HepG2 (cell line): ENCODE measurements around the gene TUBGCP3. TPM values are rescaled to one million over a fixed set of nuclear protein-coding genes. Genes with fewer than 3 reads are reported as not detected.

ENCODE experiments used
- ATAC-seq: fragments of 200-7000 bp; cut with Tn5 transposase; 3 replicates; pipeline ENCODE4 v1.9.1; 2020; ENCODE audit warnings: mild to moderate bottlenecking, moderate library complexity
- BruUV-seq: library from RNA; stranded (reverse); fragments of 400-500 nt; replicated peaks from 2 replicates; lab custom pipeline; 2021; lab: Mats Ljungman, UMichigan
- CTCF ChIA-PET: fragments of 300-600 bp; formaldehyde crosslinking; extraction: SDS; loops from one replicate; lab custom pipeline; 2021; ENCODE audit warnings: low total read pairs, inconsistent platforms, low intra/inter-chr PET ratio; lab: Yijun Ruan, JAX
- POLR2A ChIA-PET: fragments of 350-600 bp; sonication (Branson Sonifier 250); formaldehyde crosslinking; loops from one replicate; lab custom pipeline; 2020; ENCODE audit warnings: antibody characterized with exemption, inconsistent platforms; lab: Yijun Ruan, JAX
- DNase-seq: peaks from one replicate; pipeline ENCODE4 v3.0.0-alpha.2; 2015; ENCODE audit warnings: low spot score
- FAIRE-seq: peaks from 3 replicates; lab custom pipeline; 2011; peaks lifted over from hg19 to GRCh38; lab: Jason Lieb, UNC
- H2AFZ ChIP-seq: one replicate; pipeline ENCODE4 v1.6.1; 2011; ENCODE audit warnings: low read length, inconsistent platforms
- H3K27ac ChIP-seq: fragments of 300-600 bp; 3 replicates; pipeline ENCODE4 v1.8.0; 2011; ENCODE audit warnings: mixed run types, mild to moderate bottlenecking, mixed read lengths, low read length, inconsistent platforms; ENCODE audit not compliant: insufficient read depth; ENCODE audit errors: extremely low read length
- H3K27me3 ChIP-seq, 2 experiments: fragments of 200-600 bp in 1 of 2; 2 replicates in 1 of 2; 3 replicates in 1 of 2; pipeline versions ENCODE4 v1.6.0 to v1.8.0; 2011; ENCODE audit warnings: low read length in 2 of 2, mild to moderate bottlenecking in 2 of 2, moderate library complexity in 2 of 2, inconsistent platforms in 1 of 2; ENCODE audit not compliant: insufficient read depth in 2 of 2, control insufficient read depth in 1 of 2
- H3K36me3 ChIP-seq, 2 experiments: fragments of 200-600 bp in 1 of 2; replicated peaks in 1 of 2; 2 replicates in 1 of 2; 3 replicates in 1 of 2; pipeline versions ENCODE4 v1.5.1 to v1.8.0; 2011; ENCODE audit warnings: low read length in 2 of 2, inconsistent platforms in 1 of 2; ENCODE audit not compliant: insufficient read depth in 2 of 2, control insufficient read depth in 1 of 2
- H3K4me1 ChIP-seq: 2 replicates; pipeline ENCODE4 v1.5.1; 2012; ENCODE audit warnings: low read length, inconsistent platforms; ENCODE audit not compliant: insufficient read depth
- H3K4me2 ChIP-seq: 2 replicates; pipeline ENCODE4 v1.6.0; 2011; ENCODE audit warnings: low read depth, low read length, inconsistent platforms
- H3K4me3 ChIP-seq, 3 experiments: fragments of 200-600 bp in 1 of 3; sonication (generic), shearing (Covaris generic) in 1 of 3; replicated peaks in 1 of 3; 2 replicates each; pipeline ENCODE4 v1.5.1; 2011 to 2016; ENCODE audit warnings: low read length in 3 of 3, inconsistent platforms in 2 of 3, low read depth in 2 of 3, mild to moderate bottlenecking in 2 of 3, control low read depth in 1 of 3, mixed read lengths in 1 of 3; ENCODE audit not compliant: insufficient read depth in 1 of 3
- H3K79me2 ChIP-seq: one replicate; pipeline ENCODE4 v1.6.1; 2011; ENCODE audit warnings: low read length, inconsistent platforms; ENCODE audit not compliant: insufficient read depth
- H3K9ac ChIP-seq: 2 replicates; pipeline ENCODE4 v1.6.0; 2011; ENCODE audit warnings: mild to moderate bottlenecking, low read depth, low read length, inconsistent platforms; ENCODE audit not compliant: insufficient read depth
- H3K9me3 ChIP-seq: 2 replicates; pipeline ENCODE4 v1.5.1; 2012; ENCODE audit warnings: mild to moderate bottlenecking, low read length
- H4K20me1 ChIP-seq: 2 replicates; pipeline ENCODE4 v1.6.0; 2011; ENCODE audit warnings: inconsistent platforms, mild to moderate bottlenecking, low read length, moderate library complexity; ENCODE audit not compliant: insufficient read depth
- CENPT ChIP-seq: sonication (generic); formaldehyde crosslinking; IDR thresholded peaks from 2 replicates; pipeline ENCODE4 v1.8.0; 2022; ENCODE audit warnings: low read depth, mild to moderate bottlenecking, moderate library complexity, missing genetic modification reagents
- FLYWCH1 ChIP-seq: sonication (generic); formaldehyde crosslinking; IDR thresholded peaks from 2 replicates; pipeline ENCODE4 v1.8.1; 2023; ENCODE audit warnings: mild to moderate bottlenecking, missing genetic modification reagents
- FOXJ3 ChIP-seq: sonication (generic); formaldehyde crosslinking; IDR thresholded peaks from 2 replicates; pipeline ENCODE4 v1.4.0; 2020; ENCODE audit warnings: missing genetic modification reagents, mild to moderate bottlenecking, borderline replicate concordance
- HNRNPK ChIP-seq: fragments of 200-400 bp; formaldehyde crosslinking; IDR thresholded peaks from 2 replicates; pipeline ENCODE4 v1.6.1; 2018; ENCODE audit warnings: low read length, low read depth, moderate library complexity, mild to moderate bottlenecking; ENCODE audit not compliant: poor library complexity, severe bottlenecking
- HNRNPL ChIP-seq: fragments of 200-400 bp; formaldehyde crosslinking; IDR thresholded peaks from 2 replicates; pipeline ENCODE4 v1.6.1; 2017; ENCODE audit warnings: mild to moderate bottlenecking, low read depth, low read length
- MED1 ChIP-seq: sonication (generic); formaldehyde crosslinking; IDR thresholded peaks from 2 replicates; pipeline ENCODE4 v1.4.0; 2020; ENCODE audit warnings: missing genetic modification reagents
- MIER3 ChIP-seq: IDR thresholded peaks from 2 replicates; pipeline ENCODE4 v1.6.1; 2016; ENCODE audit warnings: missing compliant biosample characterization, borderline replicate concordance
- NCOA1 ChIP-seq: sonication (generic); formaldehyde crosslinking; IDR thresholded peaks from 2 replicates; pipeline ENCODE4 v1.9.0; 2021; ENCODE audit warnings: missing genetic modification reagents
- NFYC ChIP-seq: IDR thresholded peaks from 2 replicates; pipeline ENCODE4 v1.6.1; 2016; ENCODE audit warnings: missing genetic modification reagents, missing compliant biosample characterization
- RFX5 ChIP-seq: IDR thresholded peaks from 2 replicates; pipeline ENCODE4 v1.6.1; 2011; ENCODE audit warnings: low read depth, low read length, improper control_type of control experiment
- RNF219 ChIP-seq: sonication (generic); formaldehyde crosslinking; IDR thresholded peaks from 2 replicates; pipeline ENCODE4 v1.5.0; 2020; ENCODE audit warnings: mild to moderate bottlenecking, missing genetic modification reagents
- SSRP1 ChIP-seq: IDR thresholded peaks from 2 replicates; pipeline ENCODE4 v1.6.1; 2016; ENCODE audit warnings: control low read depth
- YEATS4 ChIP-seq: sonication (generic); formaldehyde crosslinking; IDR thresholded peaks from 2 replicates; pipeline ENCODE4 v1.4.0; 2020; ENCODE audit warnings: missing genetic modification reagents, borderline replicate concordance
- ZMYM4 ChIP-seq: sonication (generic); formaldehyde crosslinking; IDR thresholded peaks from 2 replicates; pipeline ENCODE4 v1.8.1; 2023; ENCODE audit warnings: mild to moderate bottlenecking, missing genetic modification reagents
- ZNF256 ChIP-seq: sonication (generic); formaldehyde crosslinking; conservative IDR thresholded peaks from 2 replicates; pipeline ENCODE4 v1.4.0; 2020; ENCODE audit warnings: missing genetic modification reagents
- ZSCAN9 ChIP-seq: IDR thresholded peaks from 2 replicates; pipeline ENCODE4 v1.6.1; 2016; ENCODE audit warnings: borderline replicate concordance
- in situ Hi-C: cut with HindIII; loops from 2 replicates; pipeline ENCODE4 v1.10.0; 2017; ENCODE audit warnings: low pct_unique_long_range_greater_than_20kb; ENCODE audit not compliant: extremely low pct_ligation_motif_present
- intact Hi-C: fragments of 100-400 bp; cut with micrococcal nuclease; formaldehyde crosslinking; loops from one replicate; pipeline ENCODE4 v1.10.0; 2022; ENCODE audit not compliant: unreplicated experiment
- polyA plus RNA-seq, 8 experiments: library from polyadenylated mRNA; depleted of rRNA in 3 of 8; stranded (reverse) in 7 of 8; unstranded in 1 of 8; fragments of >200 nt; fragmentation: Illumina TruSeq in 4 of 8; extraction: Trizol in 4 of 8; gene quantifications; 2 replicates each; pipeline versions ENCODE4 v1.2.1 to v1.2.3, GENCODE V29; 2011 to 2016; ENCODE audit warnings: low read depth in 4 of 8, missing spikeins in 1 of 8, mixed read lengths in 1 of 8; ENCODE audit not compliant: insufficient read depth in 1 of 8
- total RNA-seq, 5 experiments: library from RNA; depleted of rRNA; stranded (reverse); fragments of >200 nt; fragmentation: Illumina TruSeq; extraction: Trizol; gene quantifications; 2 replicates each; pipeline ENCODE4 v1.2.3, GENCODE V29; 2016; ENCODE audit warnings: low read depth in 1 of 5

The TUBGCP3 gene
- total and polyA plus RNA-seq, 2 of the 13 experiments (the other 11 are each of a cell fraction or from before 2014, with no cell fraction given) = 12.6 to 15.5 TPM

GRCh38 chr13:112481458-112481857, 106.5 kb downstream of the TUBGCP3 start:
- Histone ChIP-seq H3K27me3 (no peaks in the 10 kb centered on the region; a peak in 1 of 5 replicates), H3K9me3 (no peaks in the 10 kb centered on the region), H3K4me2 (no peak overlapping the region), H3K36me3 (peaks cover 0 to 5% of the 10 kb centered on the region in 2 experiments; a peak in 1 of 5 replicates), H3K79me2 (no peaks in the 10 kb centered on the region)
- BruUV-seq = no TSS peak
- in situ Hi-C loops = no loop called here
- POLR2A ChIA-PET = no interaction called here
- TF ChIP-seq ZSCAN9 (CRISPR knock-in tag) (no peak), RFX5 (no peak), MIER3 (CRISPR knock-in tag) (no peak), FLYWCH1 (no peak), RNF219 (no peak), ZMYM4 (CRISPR knock-in tag) (no peak), FOXJ3 (no peak), ZNF256 (CRISPR knock-in tag) (no peak), HNRNPK (no peak), NFYC (CRISPR knock-in tag) (no peak), HNRNPL (no peak), SSRP1 (CRISPR knock-in tag) (no peak), MED1 (CRISPR knock-in tag) (no peak), YEATS4 (CRISPR knock-in tag) (no peak), NCOA1 (CRISPR knock-in tag) (no peak), CENPT (CRISPR knock-in tag) (no peak)
- TF ChIP-seq, all 625 proteins: peak for 0
- Histone ChIP-seq H3K4me3 (no peak overlapping the region), H4K20me1 (no peaks in the 10 kb centered on the region), H3K9ac (no peak overlapping the region), H2AFZ (no peak overlapping the region), H3K27ac (no peak overlapping the region), H3K4me1 (peaks cover 8% of the 10 kb centered on the region)
- ATAC-seq (no peak), FAIRE-seq (no peak), DNase-seq (no peak)
- CTCF ChIA-PET = no interaction called here
- intact Hi-C loops = no loop called here
